Measurements from ENCODE around the gene IFT57.

Gene IFT57

DNA sequence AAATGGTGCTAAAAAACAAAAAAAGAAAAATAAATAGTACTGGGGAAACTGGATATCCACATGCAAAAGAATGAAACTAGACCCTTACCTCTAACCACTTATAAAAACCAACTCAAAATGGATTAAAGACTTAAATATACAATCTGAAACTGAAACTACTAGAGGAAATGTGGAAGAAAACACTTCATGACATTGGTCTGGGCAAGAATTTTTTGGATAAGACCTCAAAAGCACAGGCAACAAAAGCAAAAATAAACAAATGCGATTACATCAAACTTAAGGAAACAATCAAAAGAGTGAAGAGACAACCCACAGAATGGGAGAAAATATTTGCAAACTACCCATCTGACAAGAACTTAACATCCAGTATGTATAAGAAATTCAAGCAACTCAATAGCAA is 6.4 kb downstream of the IFT57 start:
- no peak for DNase-seq

DNA sequence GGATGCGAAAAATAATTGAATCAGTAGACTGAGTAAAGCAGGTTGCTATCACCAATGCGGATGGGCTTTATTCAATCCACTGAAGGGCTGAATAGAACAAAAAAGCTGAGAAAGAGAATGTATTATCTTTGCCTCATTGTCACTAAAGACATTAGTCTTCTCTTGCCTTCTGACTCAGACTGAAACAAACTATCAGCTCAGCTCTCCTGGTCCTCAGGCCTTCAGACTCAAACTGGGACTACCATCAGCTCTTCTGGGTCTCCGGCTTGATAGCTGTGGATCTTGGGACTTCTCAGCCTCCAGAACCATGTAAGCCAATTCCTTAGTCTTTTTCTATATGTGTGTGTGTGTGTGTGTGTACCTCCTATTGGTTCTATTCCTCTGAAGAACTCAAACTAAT is 12.6 kb downstream of the IFT57 start:
- no peak for DNase-seq

DNA sequence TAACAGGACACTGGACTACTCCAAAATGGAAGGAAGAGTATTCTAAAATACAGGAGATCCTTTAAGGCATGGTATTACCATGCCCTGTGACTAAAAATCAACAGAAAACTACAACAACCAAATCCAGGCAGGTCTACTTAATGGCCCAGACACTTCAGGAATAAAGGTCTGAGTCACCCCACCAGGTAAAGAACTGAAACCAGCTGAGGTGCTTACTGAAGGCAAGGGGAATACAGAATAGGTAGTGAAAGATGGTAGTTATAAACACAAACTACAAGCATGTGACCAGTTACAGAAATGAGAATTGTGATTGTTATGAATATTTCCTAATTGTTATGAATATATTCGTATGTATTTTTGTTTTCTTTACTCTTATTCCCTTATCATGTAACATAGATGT is 13.4 kb downstream of the IFT57 start:
- no peak for DNase-seq

DNA sequence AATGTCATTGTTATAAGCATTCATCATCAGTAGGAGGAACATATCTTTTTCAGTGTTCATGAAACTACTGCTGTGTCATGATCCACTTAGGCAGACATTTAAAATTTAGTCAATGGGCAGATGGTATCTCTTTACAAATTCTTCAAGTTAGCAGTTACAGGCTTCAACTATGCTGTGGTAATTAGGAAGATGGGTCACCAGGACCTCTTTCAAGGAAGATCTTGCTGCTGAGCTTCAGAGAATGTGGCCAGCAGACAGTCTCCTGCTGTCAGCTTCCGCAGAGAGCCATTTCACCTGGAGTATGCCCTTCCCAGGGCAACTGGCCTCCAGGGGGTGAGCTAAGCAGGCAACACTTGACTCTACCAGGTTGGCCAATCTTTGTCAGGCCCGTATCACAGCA is 19.4 kb downstream of the IFT57 start:
- no peak for DNase-seq

DNA sequence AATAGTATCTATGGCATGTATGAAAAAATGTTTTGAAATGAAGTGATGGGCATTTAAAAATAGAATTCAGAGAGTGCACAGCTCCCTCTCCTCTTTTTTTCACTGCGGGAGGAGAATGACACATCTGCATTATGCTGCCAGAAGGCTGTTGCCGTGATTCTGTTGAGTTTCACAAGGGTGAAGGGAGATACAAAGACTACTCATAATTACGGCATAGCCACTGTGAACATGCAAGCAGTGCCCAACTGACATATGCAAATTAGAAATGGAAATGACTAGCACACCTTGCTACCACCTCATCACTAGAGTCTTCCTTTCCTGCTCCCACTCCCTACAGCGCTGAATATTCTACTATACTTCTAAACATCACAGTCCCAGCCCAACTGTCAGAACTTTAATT is 20.1 kb downstream of the IFT57 start:
- no peak for DNase-seq

DNA sequence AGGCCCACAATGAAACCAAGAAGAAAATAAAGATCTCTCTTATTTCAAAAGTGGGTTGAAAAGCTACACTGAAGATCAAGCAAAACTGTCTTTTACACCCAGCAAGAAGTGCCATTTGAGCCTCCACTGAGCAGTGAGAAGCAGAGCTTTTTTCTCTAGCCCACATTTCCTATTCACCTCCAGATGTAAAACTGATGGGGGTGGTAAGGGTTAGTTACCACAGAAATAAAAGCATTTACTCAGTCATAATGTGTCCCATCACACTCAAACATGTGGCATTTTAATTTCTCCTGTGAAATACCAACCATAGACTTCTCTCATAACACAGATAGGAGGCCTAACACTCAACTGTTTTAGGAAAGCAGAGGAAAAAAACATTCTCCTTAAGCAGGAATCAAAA is 21.0 kb downstream of the IFT57 start:
- no peak for DNase-seq

DNA sequence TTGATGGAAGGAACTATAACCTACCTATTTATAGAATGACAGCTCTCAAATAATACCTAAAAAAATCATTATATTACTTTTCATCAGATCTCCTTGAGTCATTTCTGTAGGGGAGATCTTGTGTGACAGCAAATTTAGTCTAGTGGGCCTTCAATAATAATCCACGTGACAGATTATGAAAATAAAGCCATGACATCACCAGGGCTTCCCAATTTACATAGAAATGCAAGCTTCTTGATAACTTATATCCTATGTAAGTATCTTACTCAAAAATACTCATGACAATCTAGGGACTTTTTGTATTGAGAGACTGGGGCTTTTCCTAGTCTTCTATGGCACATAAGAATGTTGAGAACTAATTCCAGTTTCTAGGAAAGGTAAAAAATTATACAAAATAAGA is 21.6 kb downstream of the IFT57 start:
- DNase-seq = no peak

DNA sequence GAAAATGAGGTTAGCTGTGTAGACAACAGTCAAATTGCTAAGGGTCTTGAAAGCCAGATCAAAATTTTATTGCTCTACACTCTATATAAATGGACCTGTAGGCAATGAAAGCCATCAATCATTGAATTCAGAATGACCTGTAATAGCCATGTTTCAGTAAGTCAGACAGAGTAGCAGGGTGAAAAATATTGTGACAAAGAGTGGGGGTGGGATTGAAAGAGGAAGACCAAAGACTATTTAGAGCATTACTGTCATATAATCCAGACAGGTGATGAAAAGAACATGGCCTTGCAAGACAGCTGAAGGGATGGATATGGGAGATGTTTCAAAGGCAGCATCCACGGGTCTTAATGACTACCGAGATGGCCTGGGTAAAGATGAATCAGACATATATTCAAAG is 22.2 kb downstream of the IFT57 start:
- no peak for DNase-seq

DNA sequence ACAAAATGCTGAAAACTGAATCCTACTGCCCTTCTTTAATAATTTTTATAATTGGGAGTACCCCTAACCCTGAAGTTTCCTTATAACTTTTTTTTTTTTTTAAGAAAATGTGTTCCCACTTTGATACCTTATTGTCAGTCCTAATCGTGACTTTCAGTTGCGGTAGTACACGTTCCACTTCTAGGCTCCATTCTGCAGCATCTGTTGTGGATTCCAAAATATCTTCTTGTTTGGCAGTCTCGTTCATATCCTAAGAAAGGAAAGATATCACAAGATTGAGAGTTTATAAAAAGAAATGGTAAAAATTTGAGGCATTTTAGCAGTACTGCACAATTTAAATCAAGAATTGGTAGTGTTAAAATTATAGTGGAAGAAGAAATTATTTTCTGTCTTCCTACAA is 30.8 kb downstream of the IFT57 start:
- no peak for DNase-seq

DNA sequence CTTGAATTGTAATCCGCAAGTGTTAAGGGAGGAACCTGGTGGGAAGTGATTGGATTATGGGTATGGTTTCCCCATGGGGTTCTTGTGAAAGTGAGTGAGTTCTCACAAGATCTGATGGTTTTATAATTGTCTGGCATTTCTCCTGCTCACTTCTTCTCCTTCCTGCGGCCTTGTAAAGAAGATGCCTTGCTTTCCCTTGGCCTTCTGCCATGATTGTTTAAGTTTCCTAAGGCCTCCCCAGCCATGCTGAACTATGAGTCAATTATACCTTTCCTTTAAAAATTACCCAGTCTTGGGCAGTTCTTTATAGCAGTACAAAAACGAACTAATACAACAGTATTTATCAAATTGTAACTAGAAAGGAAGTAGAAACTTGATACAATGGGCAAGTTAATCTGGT is 31.9 kb downstream of the IFT57 start:
- DNase-seq = no peak

DNA sequence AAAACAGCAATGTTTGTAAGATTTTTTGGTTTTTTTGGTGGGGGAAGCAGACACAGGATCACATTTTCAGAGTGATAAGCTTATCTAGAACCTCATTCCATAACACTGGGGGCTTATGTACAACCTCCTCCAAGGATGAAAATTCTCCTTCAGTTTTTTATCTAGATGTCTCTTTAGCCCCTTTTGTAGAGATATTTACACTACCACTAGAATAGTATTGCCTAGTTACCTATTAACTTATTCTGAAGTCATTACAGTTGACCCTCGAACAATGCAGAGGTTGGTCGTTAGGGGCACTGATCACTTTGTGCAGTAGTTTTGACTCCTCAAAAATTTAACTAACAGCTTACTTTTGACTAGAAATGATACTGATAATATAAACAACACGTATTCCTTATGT is 32.8 kb downstream of the IFT57 start:
- no peak for DNase-seq

DNA sequence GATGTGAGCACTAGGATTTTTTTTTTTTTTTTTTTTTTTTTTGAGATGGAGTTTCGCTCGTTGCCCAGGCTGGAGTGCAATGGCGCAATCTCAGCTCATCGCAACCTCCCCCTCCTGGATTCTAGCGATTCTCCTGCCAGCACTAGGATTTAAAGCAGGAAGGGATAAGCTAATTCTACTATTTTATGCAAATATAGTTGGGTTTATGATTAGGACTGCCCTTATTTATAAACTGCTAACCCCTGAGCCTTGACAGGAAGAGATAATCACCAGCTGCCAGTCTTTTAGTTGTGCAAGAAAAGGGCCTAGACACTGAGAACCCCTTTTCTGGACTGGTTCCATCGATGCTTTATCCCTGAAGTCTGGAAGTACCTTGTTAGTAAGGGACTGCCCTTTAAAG is 36.7 kb downstream of the IFT57 start:
- no peak for DNase-seq

DNA sequence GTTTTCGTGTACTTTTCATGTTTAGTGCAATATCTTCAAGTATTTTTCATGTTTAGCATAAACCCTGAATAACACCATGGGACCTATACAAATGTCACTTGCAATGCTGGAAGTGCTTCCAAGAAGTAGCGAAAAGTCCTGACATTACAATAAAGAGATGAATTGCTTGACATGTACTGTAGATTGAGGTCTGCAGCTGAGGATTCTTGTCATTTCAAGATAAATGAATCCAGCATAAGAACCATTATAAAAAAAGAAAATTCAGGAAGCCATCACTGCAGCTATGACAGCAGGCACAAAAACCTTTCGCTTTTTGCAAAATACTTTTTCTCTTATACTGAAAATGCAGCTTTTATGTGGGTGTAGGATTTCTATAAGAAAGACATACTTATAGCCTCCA is 37.4 kb downstream of the IFT57 start:
- no peak for DNase-seq

DNA sequence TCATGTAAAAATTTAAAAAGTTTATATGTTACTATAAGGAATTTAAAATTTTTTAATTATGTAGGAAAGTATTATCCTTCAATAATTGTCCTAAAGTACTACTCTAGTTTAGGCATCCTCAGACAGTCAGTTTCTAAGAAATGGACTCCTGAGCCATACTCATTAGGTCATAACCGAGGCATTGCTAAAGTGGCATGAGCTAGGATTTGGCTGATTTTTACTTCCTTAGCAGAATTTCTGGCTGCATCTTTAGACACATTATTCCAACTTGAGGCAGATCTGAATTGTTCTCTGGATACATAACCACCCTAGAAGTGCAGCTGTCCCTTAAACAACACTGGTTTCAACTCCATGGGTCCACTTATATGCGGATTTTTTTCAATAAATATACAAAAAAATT is 38.3 kb downstream of the IFT57 start:
- DNase-seq = no peak

DNA sequence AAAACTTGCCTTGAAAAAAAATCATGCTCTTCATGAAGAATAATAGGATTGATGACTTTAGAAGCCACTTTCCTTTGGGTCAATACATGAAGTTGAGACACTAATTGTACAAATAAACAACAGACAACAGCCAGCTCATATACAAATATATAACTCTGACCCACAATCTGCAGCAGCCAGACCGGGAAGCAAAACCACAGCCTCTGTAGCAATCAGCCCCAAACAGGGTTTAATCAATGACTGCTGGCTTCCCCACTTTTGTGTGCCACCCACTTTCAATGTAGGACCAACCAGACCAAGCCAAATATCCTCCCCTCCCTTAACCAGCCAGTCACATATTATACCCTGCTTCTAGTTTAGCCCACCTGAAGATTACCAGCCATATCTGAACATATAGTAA is 39.0 kb downstream of the IFT57 start:
- DNase-seq = no peak

DNA sequence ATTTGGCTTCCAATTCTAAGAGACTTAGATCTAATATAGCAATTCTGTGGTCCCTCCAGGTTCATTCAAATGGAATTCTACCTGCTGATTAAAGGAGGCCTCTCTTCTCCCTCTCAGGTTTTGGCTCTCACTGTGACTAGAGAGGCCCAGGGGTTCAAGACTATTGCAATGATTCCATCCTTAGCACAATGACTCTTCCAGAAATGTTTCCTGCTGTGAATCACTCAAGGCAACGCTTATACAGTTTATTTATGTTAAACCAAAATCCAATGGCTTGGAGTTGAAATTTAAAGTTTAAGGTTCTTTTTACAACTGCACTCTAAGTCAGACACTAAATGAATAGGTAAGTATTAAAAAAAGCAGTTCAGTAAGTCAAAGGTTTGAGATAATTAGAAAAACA is 39.9 kb downstream of the IFT57 start:
- no peak for DNase-seq

DNA sequence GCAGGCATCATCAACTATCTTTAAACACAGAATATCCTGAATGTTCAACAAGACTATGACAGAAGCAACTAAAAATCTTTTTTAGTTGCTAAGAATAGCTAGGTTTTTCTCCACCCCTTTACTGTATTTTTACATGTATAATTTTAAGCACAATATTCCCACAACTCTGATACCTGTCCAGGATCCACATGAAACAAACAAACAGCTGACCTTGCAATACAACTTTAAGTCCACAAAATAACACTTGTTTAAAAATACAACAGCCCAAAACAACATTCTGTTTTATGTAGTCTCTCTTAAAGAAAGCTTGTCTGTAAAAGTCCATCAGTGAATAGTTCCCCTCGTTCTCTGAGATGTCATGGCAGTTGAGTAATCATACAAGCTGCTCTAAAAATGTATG is 41.1 kb downstream of the IFT57 start:
- no peak for DNase-seq

DNA sequence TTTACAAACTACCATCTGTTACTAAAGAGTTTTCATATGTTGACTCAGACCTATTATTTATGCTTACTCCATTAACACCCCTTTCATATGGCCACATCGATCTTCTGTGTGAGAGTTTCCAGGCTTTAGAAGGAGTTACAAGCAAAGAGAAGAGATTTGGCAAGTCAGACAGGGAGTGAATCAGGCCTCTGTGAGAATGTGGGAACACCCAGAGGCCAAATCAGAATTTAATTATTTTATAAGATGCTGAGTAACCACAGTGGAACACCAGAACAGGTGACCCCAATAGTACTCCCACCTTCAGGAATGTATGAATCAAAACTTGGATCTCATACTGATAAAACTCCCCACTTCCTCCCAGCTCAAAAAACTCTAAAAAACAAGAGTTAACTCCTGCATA is 42.0 kb downstream of the IFT57 start:
- no peak for DNase-seq

DNA sequence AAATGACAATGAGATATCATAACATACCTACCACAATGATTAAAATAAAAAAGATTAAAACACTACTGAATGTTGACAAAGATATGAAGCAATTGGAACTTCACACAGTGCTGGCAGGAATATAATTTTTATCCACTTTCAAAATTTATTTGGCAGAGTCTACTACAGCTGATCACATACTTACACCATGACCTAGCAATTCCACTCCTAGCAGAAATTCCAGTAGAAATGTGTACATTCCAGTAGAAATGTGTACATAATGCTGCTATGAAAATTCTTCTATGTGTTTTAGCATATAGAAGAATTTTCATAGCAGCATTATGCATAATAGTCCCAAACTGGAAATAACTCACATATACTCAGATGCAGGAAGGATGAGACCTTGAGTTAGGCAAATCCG is 43.5 kb downstream of the IFT57 start:
- DNase-seq = no peak

DNA sequence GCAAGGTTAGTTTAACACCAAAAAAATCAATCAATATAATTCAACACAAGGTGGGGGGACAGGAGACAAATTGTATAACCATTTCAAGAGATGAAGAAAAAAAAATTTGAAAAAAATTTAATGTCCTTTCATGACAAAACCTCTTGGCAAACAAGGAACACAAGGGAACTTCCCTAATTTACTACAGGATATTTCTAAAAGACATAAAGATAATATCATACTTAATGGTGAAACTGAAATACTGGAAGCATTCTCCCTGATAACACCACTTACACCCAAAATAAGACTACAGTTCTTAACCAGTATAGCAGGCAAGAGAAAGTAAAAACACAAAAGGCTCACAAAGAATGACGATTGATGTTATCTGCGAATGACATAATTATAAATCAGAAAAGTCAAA is 44.7 kb downstream of the IFT57 start:
- no peak for DNase-seq

DNA sequence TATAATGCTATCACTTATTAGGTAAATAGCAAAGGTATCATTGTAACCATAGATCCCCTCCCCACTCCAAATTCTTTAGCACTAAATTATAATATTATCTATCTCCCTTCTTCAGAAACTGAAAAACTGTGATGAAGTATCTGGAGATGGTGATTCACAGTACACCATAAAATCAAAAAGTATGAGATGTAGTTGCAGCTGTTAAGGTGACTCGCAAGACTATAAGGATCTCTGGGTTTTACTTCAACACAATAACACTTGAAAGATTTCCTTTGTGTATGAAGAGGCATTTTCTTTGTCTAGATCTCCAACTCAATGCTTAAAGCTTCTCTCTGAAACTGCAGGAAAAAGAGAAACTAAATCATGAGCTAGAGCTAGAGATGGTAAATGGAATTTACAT is 46.9 kb downstream of the IFT57 start:
- no peak for DNase-seq

DNA sequence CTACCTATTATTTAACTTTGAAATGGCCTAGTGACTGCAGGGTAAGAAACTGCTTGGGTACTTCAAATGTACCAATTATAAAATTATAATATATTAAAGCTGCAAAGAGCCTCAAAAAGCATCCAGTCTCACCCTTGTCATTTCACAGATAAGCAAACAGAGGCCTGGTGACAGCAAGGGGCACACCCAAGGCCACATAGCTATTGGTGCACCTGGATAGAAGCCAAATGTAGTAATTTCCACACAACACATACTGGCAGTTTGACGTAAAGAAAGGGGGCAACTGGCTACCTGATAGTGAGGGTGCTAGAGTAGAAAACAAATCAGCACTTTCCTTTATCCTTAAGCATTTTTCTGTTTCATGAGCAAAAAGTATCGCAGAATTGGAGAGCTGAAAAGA is 51.1 kb downstream of the IFT57 start:
- DNase-seq = no peak

DNA sequence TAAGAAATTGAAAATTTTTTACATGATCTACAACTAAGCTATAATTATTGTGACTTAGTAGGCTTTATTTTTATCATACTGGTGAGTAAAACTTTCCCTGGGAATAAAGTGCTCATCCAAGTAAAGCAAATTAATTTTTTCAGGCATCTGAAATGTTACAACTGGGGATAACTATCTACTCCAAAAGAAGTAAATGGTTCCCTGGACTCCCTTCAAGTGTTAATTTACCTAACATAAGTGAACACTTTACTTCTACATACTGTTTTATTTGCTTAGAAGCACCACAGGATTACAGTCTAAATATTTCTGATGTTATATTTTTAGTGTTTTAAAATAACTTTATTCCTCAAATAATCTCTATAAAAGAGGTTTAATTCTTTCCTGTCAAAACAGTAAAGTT is 57.8 kb downstream of the IFT57 start:
- DNase-seq = no peak

DNA sequence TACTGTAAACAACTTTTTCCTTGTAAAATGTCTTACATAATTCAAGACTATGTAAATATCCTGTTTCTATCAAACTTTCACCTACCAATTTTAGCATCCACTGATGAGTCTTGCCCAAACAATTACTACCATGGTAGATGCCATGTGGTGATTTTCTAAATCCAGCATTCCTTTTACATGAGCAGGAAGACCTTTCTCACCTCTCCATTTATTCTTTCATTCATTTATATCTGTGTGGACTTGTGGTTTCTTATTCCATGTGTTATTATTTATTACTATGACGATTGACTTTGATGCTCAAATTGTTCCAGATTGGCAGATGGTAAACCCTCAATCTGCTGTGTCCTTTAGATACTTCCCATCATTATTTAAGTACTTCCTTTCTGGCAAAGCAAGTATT is 62.4 kb downstream of the IFT57 start:
- no peak for DNase-seq

DNA sequence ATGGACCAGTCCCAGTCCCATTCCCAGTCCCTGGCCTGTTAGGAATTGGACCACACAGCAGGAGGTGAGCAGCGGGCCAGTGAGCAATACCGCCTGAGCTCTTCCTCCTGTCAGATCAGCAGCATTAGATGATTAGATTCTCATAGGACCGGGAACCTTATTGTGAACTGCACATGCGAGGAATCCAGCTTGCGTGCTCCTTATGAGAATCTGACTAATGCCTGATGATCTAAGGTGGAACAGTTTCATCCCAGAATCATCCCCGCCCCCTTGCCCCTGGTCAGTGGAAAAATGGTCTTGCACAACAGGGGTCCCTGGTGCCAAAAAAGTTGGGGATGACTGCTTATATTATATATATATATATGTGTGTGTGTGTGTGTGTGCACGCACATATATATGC is 63.1 kb downstream of the IFT57 start:
- DNase-seq = no peak

DNA sequence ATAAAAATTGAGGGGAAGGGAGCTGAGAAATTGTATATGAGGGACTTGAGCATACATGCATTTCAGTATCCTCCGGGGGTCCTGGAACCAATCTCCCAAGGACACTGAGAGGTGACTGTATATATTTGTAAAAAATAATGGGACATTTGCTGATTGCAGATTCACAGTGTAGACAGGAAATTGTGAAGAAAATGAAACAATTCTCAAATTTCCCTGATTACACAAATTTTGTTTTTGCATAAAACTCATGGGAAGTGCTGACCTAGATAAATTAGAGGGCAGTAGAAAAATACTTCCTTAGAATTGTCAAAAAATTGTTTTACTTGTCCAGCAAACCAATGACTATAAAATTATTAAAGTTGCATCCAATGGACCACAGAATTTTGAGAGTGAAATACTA is 64.0 kb downstream of the IFT57 start:
- no peak for DNase-seq

DNA sequence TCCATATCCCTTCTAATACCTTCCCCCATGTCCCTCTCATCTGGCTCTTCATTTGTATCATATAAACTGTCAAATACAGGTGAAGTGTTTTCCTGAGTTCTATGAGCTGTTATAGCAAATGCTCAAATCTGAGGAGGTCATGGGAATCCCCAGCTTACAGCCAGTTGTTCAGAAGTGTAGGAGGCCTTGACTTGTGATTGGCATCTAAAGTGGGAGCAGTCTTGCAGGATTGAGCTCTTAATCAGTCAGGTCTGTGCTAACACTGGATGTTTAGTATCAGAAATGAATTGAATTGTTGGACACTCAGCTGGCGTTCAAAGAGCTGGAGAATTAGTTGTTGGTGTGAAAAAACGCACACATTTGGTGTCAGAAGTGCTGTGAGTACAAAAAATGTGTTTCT is 65.0 kb downstream of the IFT57 start:
- DNase-seq = no peak
